Measurements from ENCODE around the gene COL5A2. TPM values are rescaled to one million over a fixed set of nuclear protein-coding genes. Genes with fewer than 3 reads are reported as not detected.

COL5A2 gene
- total RNA-seq, 1 donor from 2014 or later = 0.13 TPM

DNA sequence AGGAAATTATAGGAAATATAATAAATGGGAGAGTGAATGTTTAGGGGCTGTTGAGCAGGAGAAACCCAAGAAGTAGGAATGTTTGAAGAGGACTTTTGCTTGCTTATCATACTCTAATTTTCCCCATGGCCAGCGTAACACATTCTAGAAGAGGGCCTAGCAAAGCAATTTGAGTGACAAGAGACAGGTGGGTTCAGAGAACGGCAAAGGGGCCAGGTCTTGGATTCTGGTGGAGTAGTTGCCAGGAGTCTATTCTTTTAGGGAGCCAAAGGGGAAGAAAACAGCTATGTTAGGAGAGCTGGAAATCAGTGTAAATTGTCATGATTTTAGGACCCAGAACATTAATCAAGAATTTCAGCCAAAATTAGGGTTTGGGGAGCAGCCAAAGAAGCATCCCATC is 96.5 kb downstream of the COL5A2 start:
- intact Hi-C loops (cut with micrococcal nuclease) = no loop called here
- Mint-ChIP-seq H3K9me3 (no peaks in the 10 kb centered on the region), H3K4me3 (no peak overlapping the region), H3K27me3 (no peaks in the 10 kb centered on the region), H3K4me1 (no peaks in the 10 kb centered on the region), H3K36me3 (ENCODE audit: low read depth) (no peaks in the 10 kb centered on the region), H3K27ac (no peak overlapping the region)
- ATAC-seq (ENCODE audit: low read depth) (no peak), DNase-seq (no peak)
- POLR2A ChIA-PET = no interaction called here
- CTCF ChIA-PET = no interaction called here
- TF ChIP-seq, protein P1, sequence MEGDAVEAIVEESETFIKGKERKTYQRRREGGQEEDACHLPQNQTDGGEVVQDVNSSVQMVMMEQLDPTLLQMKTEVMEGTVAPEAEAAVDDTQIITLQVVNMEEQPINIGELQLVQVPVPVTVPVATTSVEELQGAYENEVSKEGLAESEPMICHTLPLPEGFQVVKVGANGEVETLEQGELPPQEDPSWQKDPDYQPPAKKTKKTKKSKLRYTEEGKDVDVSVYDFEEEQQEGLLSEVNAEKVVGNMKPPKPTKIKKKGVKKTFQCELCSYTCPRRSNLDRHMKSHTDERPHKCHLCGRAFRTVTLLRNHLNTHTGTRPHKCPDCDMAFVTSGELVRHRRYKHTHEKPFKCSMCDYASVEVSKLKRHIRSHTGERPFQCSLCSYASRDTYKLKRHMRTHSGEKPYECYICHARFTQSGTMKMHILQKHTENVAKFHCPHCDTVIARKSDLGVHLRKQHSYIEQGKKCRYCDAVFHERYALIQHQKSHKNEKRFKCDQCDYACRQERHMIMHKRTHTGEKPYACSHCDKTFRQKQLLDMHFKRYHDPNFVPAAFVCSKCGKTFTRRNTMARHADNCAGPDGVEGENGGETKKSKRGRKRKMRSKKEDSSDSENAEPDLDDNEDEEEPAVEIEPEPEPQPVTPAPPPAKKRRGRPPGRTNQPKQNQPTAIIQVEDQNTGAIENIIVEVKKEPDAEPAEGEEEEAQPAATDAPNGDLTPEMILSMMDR (IDR thresholded peaks at IDR 0.05) = no peak

DNA sequence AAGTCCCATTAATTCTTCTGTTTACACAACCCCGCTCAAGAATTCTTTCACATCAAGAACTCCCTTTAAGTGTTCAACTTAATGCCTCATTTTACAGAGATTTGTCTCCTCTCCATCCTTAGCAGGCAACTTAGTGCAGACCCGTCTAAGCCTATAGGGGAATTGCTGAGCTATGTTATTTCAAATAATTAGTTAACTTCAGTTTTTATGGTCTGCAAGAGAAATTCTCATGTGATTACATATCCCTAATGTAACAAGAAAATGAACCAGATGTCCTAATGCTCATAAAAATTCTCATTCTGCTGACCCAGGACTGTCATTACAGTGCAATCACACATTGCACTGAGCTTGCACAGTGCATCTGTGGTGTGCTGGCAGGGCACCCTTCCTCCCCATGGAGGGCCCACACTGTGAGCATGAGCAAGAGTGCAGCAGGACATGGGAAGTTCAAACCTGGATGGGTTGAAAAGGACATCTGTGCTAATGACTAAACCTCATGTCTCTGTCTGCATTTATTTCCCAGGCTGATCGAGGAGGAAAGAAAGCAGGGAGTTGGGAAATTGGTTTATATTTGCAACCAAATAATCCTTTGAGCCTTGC is 97.1 kb downstream of the COL5A2 start:
- Mint-ChIP-seq H3K4me3 (no peak overlapping the region), H3K27ac (no peak overlapping the region), H3K4me1 (no peaks in the 10 kb centered on the region), H3K36me3 (ENCODE audit: low read depth) (no peaks in the 10 kb centered on the region), H3K9me3 (no peaks in the 10 kb centered on the region), H3K27me3 (no peaks in the 10 kb centered on the region)
- ATAC-seq (ENCODE audit: low read depth) = no peak
- TF ChIP-seq, protein P1 (IDR thresholded peaks at IDR 0.05) = no peak
- intact Hi-C loops (cut with micrococcal nuclease) = no loop called here
- no peak for DNase-seq
- POLR2A ChIA-PET = no interaction called here
- CTCF ChIA-PET = no interaction called here

DNA sequence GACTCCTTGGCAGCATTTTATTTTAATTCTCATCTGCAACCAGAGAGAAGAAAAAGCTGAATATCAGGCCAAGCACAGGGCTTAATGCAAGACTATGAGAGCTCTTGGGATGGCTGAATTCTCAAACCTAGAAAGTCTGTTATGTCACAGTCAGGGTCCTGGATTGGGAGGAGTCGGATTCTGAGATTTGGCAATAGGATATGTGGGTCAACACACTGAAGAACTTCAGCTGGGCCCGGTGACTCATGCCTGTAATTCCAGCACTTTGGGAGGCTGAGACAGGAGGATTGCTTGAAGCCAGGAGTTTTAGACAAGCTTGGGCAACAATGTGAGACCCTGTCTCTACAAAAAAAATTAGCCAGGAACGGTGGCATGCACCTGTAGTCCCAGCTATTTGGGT is 103.0 kb downstream of the COL5A2 start:
- ATAC-seq (ENCODE audit: low read depth) (no peak), DNase-seq (no peak)
- ChIA-PET CTCF (no interaction called here), POLR2A (no interaction called here)
- no peaks in the 10 kb centered on the region for H3K27me3 Mint-ChIP-seq
- no peaks in the 10 kb centered on the region for H3K9me3 Mint-ChIP-seq
- TF ChIP-seq, protein P1 (IDR thresholded peaks at IDR 0.05) = no peak
- H3K27ac Mint-ChIP-seq = no peak overlapping the region
- no peak overlapping the region for H3K4me3 Mint-ChIP-seq
- no peaks in the 10 kb centered on the region for H3K36me3 Mint-ChIP-seq (ENCODE audit: low read depth)
- H3K4me1 Mint-ChIP-seq = peaks cover 5% of the 10 kb centered on the region
- intact Hi-C loops (cut with micrococcal nuclease) = no loop called here

DNA sequence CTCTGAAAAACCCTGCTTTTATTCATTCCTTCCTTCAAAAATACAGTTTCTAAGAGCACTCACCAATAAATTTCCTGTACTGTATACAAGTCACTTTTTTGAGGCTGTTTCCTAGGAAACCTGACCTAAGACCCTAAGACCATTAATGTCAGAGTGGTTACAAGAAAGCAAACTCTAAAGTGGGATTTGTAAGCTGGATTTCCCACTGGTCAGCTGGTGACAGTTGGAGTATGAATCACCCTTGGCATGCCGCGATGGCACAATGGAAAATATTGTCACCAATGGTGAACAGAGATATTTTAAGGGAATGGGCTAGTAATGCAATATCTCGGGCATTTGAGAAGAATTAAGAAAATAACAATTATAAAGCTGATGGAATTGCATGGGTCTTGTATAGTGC is 103.4 kb downstream of the COL5A2 start:
- peaks cover 5% of the 10 kb centered on the region for H3K4me1 Mint-ChIP-seq
- intact Hi-C loops (cut with micrococcal nuclease) = no loop called here
- CTCF ChIA-PET = no interaction called here
- H3K36me3 Mint-ChIP-seq (ENCODE audit: low read depth) = no peaks in the 10 kb centered on the region
- TF ChIP-seq, protein P1 (IDR thresholded peaks at IDR 0.05) = no peak
- H3K4me3 Mint-ChIP-seq = no peak overlapping the region
- H3K9me3 Mint-ChIP-seq = no peaks in the 10 kb centered on the region
- DNase-seq = no peak
- POLR2A ChIA-PET = no interaction called here
- no peaks in the 10 kb centered on the region for H3K27me3 Mint-ChIP-seq
- H3K27ac Mint-ChIP-seq = no peak overlapping the region
- no peak for ATAC-seq (ENCODE audit: low read depth)

DNA sequence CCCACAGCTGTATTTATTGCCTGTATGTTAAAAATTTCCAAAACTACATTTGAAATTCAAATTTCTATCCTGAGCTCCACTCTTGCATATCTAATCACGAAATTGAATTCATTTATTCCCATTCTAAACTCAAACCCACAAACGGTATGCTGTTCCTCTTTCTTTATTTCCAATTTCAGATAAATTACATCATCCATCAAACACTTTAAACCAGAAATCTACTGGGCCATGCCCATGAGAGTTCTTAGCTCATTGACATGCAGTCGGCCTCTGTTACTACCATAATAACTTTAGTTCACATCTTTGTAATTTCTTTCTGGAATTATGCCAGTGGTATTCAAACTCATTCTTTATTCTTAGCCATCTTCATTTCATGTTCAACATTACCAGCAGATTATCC is 105.1 kb downstream of the COL5A2 start:
- H3K27me3 Mint-ChIP-seq = no peaks in the 10 kb centered on the region
- POLR2A ChIA-PET = no interaction called here

More for the DNA sequence above, 105.1 kb downstream of the COL5A2 start:
- Mint-ChIP-seq H3K9me3 (no peaks in the 10 kb centered on the region), H3K27ac (no peak overlapping the region), H3K4me1 (peaks cover 5% of the 10 kb centered on the region), H3K36me3 (ENCODE audit: low read depth) (no peaks in the 10 kb centered on the region), H3K4me3 (no peak overlapping the region)
- TF ChIP-seq, protein P1 (IDR thresholded peaks at IDR 0.05) = no peak
- DNase-seq (no peak), ATAC-seq (ENCODE audit: low read depth) (no peak)
- CTCF ChIA-PET = no interaction called here
- intact Hi-C loops (cut with micrococcal nuclease) = no loop called here

Data from activated B cell treated with CpG ODN at 0.5 μM for 24 hours (primary cell).